ENCODE results near the gene SASH3.
"Not testable (repeated sequence)": the region's sequence is repeated elsewhere in the genome, so short reads cannot be mapped to it uniquely, and the experiment has no call there.

SASH3 gene

GRCh38 chrX:129779747-129780146 lies at the start of gene SASH3:
Gene SASH3 (plus strand): TSS chrX:129779949. CDS start chrX:129780098, 149 bp downstream.
- peak within 1 kb of the TSS; percentile 71 for H3K4me3 ChIP-seq

GRCh38 chrX:129731228-129731627 lies 48.5 kb upstream of the SASH3 start:
- Histone ChIP-seq H3K4me1 (peaks cover 9% of the 10 kb centered on the region), H3K36me3 (no peaks in the 10 kb centered on the region), H3K4me3 (no peak overlapping the region), H3K9me3 (no peaks in the 10 kb centered on the region), H3K27me3 (peaks cover 72% of the 10 kb centered on the region), H3K4me2 (no peak overlapping the region), H3K9ac (no peak overlapping the region), H4K20me1 (no peaks in the 10 kb centered on the region; the same call in 1 of the 2 replicates), H3K27ac (no peak overlapping the region)
- no peak for TF ChIP-seq Cebpa-rat (IDR thresholded peaks at IDR 0.05)

More at GRCh38 chrX:129779747-129780146, at the start of gene SASH3:
- H3K9ac ChIP-seq = peak within 1 kb of the TSS; percentile 87
- peaks cover 34% of the 10 kb centered on the region for H4K20me1 ChIP-seq
- peaks cover 85% of the 10 kb centered on the region for H3K4me1 ChIP-seq
- H3K36me3 ChIP-seq = peaks cover 28% of the 10 kb centered on the region
- no peaks in the 10 kb centered on the region for H3K9me3 ChIP-seq
- no peak for TF ChIP-seq Cebpa-rat (IDR thresholded peaks at IDR 0.05)
- H3K4me2 ChIP-seq = peak within 1 kb of the TSS; percentile 89
- peaks cover 72% of the 10 kb centered on the region for H3K27me3 ChIP-seq
- H3K27ac ChIP-seq = peak within 1 kb of the TSS; percentile 94

- Histone ChIP-seq H3K36me3 (no peaks in the 10 kb centered on the region), H3K9ac (no peak overlapping the region), H4K20me1 (no peaks in the 10 kb centered on the region; the same call in 1 of the 2 replicates), H3K27ac (no peak overlapping the region), H3K9me3 (no peaks in the 10 kb centered on the region), H3K27me3 (peaks cover 72% of the 10 kb centered on the region), H3K4me2 (no peak overlapping the region; the same call in 1 of the 2 replicates), H3K4me1 (peaks cover 25% of the 10 kb centered on the region), H3K4me3 (no peak overlapping the region)
- TF ChIP-seq Cebpa-rat (IDR thresholded peaks at IDR 0.05) = no peak
Observed at GRCh38 chrX:129732857-129733256, 46.9 kb upstream of the SASH3 start.

- H3K4me3 ChIP-seq = no peak overlapping the region
Observed at GRCh38 chrX:129733335-129733734, 46.4 kb upstream of the SASH3 start.

GRCh38 chrX:129736491-129736890 lies 43.3 kb upstream of the SASH3 start:
- Histone ChIP-seq H3K27me3 (peaks cover 87% of the 10 kb centered on the region), H3K4me3 (no peak overlapping the region), H3K36me3 (no peaks in the 10 kb centered on the region), H3K9me3 (no peaks in the 10 kb centered on the region), H3K4me2 (peak overlapping the region; percentile 53), H4K20me1 (no peaks in the 10 kb centered on the region; the same call in 1 of the 2 replicates), H3K9ac (no peak overlapping the region), H3K27ac (no peak overlapping the region), H3K4me1 (peaks cover 41% of the 10 kb centered on the region)
- no peak for TF ChIP-seq Cebpa-rat (IDR thresholded peaks at IDR 0.05)

More at GRCh38 chrX:129733335-129733734, 46.4 kb upstream of the SASH3 start:
- Histone ChIP-seq H3K36me3 (no peaks in the 10 kb centered on the region), H3K4me1 (peaks cover 30% of the 10 kb centered on the region), H3K9ac (no peak overlapping the region), H3K27ac (no peak overlapping the region), H3K9me3 (no peaks in the 10 kb centered on the region), H4K20me1 (no peaks in the 10 kb centered on the region; the same call in 1 of the 2 replicates), H3K4me2 (no peak overlapping the region; the same call in 1 of the 2 replicates), H3K27me3 (peaks cover 76% of the 10 kb centered on the region)
- no peak for TF ChIP-seq Cebpa-rat (IDR thresholded peaks at IDR 0.05)

GRCh38 chrX:129737916-129738315 lies 41.8 kb upstream of the SASH3 start:
- Histone ChIP-seq H3K4me2 (peak overlapping the region; percentile 53), H3K4me1 (peaks cover 52% of the 10 kb centered on the region), H3K27me3 (peaks cover 84% of the 10 kb centered on the region), H3K9ac (no peak overlapping the region), H3K9me3 (no peaks in the 10 kb centered on the region), H3K4me3 (no peak overlapping the region), H3K36me3 (no peaks in the 10 kb centered on the region), H4K20me1 (no peaks in the 10 kb centered on the region; the same call in 1 of the 2 replicates), H3K27ac (no peak overlapping the region)
- no peak for TF ChIP-seq Cebpa-rat (IDR thresholded peaks at IDR 0.05)

GRCh38 chrX:129738466-129739308 lies 41.1 kb upstream of the SASH3 start, which contains the start of gene XPNPEP2:
Gene XPNPEP2 (plus strand): TSS chrX:129738979. CDS start chrX:129739214, 235 bp downstream.
- H3K27ac ChIP-seq = no peak within 1 kb of the TSS
- H3K36me3 ChIP-seq = no peaks in the 10 kb centered on the region
- H3K27me3 ChIP-seq = peaks cover 84% of the 10 kb centered on the region
- H3K4me2 ChIP-seq = peak within 1 kb of the TSS; percentile 53
- H3K4me1 ChIP-seq = peaks cover 54% of the 10 kb centered on the region
- H3K9me3 ChIP-seq = no peaks in the 10 kb centered on the region
- H3K9ac ChIP-seq = no peak within 1 kb of the TSS
- no peaks in the 10 kb centered on the region; the same call in 1 of the 2 replicates for H4K20me1 ChIP-seq
- no peak for TF ChIP-seq Cebpa-rat (IDR thresholded peaks at IDR 0.05)
- H3K4me3 ChIP-seq = no peak within 1 kb of the TSS

- peaks cover 85% of the 10 kb centered on the region for H3K27me3 ChIP-seq
- no peak for TF ChIP-seq Cebpa-rat (IDR thresholded peaks at IDR 0.05)
- H3K9me3 ChIP-seq = no peaks in the 10 kb centered on the region
- no peak overlapping the region for H3K9ac ChIP-seq
- H3K36me3 ChIP-seq = no peaks in the 10 kb centered on the region
- H4K20me1 ChIP-seq = no peaks in the 10 kb centered on the region; the same call in 1 of the 2 replicates
- H3K27ac ChIP-seq = no peak overlapping the region
- no peak overlapping the region for H3K4me2 ChIP-seq
- peaks cover 62% of the 10 kb centered on the region for H3K4me1 ChIP-seq
- H3K4me3 ChIP-seq = no peak overlapping the region
Observed at GRCh38 chrX:129739578-129739977, 40.2 kb upstream of the SASH3 start.

- 0 out of 2 replicates have a peak overlapping the region, but pooled peaks have one; percentile 11 for H3K27ac ChIP-seq
- TF ChIP-seq Cebpa-rat (IDR thresholded peaks at IDR 0.05) = no peak
- no peak overlapping the region for H3K4me3 ChIP-seq
- H3K4me2 ChIP-seq = peak overlapping the region; percentile 33
- H4K20me1 ChIP-seq = no peaks in the 10 kb centered on the region; the same call in 1 of the 2 replicates
- peaks cover 66% of the 10 kb centered on the region for H3K4me1 ChIP-seq
- no peaks in the 10 kb centered on the region for H3K36me3 ChIP-seq
- H3K9ac ChIP-seq = no peak overlapping the region
- peaks cover 85% of the 10 kb centered on the region for H3K27me3 ChIP-seq
- H3K9me3 ChIP-seq = no peaks in the 10 kb centered on the region
Observed at GRCh38 chrX:129741880-129742758, 37.6 kb upstream of the SASH3 start.

- not testable (repeated sequence) for H3K9ac ChIP-seq, H3K4me3 ChIP-seq
Observed at GRCh38 chrX:129742759-129743152, 37.0 kb upstream of the SASH3 start.

More at GRCh38 chrX:129742759-129743152, 37.0 kb upstream of the SASH3 start:
- Histone ChIP-seq H3K27ac (0 out of 2 replicates have a peak overlapping the region, but pooled peaks have one; percentile 11), H3K4me2 (peak overlapping the region; percentile 33), H3K4me1 (peaks cover 61% of the 10 kb centered on the region), H3K27me3 (peaks cover 85% of the 10 kb centered on the region)
- not testable (repeated sequence) for H4K20me1 ChIP-seq, H3K9me3 ChIP-seq, H3K36me3 ChIP-seq
